ENCODE results near the gene SLC25A51. TPM values are rescaled to one million over a fixed set of nuclear protein-coding genes. Genes with fewer than 3 reads are reported as not detected.

SLC25A51 gene
- total RNA-seq, 1 donor from 2014 or later = 32.5 TPM

DNA sequence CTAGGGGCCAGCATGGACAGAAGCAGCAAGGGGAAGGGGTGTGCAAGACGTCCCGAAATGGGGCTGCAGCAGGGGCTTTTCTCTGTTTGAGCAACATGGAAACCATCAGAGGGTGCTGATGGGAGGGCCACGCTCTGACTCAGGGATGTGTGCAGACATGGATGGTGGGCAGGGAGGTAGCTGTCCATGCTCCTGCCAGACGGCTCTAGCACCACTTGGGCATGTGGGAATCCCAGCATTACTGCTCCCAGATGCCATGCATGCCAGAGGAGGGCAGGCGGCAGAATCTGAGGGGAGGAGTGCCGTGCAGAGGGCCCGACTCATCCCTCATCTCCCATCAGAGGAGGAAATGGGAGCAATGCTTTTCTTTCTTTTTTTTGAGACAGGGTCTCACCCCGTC, 45.6 kb upstream of the SLC25A51 start:
- Mint-ChIP-seq H3K9me3 (no peaks in the 10 kb centered on the region), H3K27me3 (ENCODE audit: low read depth) (no peaks in the 10 kb centered on the region), H3K4me3 (no peak overlapping the region), H3K4me1 (peaks cover 5% of the 10 kb centered on the region), H3K36me3 (ENCODE audit: low read depth) (no peaks in the 10 kb centered on the region), H3K27ac (ENCODE audit: unreplicated experiment) (peak overlapping the region; percentile 62)
- TF ChIP-seq, protein P1, sequence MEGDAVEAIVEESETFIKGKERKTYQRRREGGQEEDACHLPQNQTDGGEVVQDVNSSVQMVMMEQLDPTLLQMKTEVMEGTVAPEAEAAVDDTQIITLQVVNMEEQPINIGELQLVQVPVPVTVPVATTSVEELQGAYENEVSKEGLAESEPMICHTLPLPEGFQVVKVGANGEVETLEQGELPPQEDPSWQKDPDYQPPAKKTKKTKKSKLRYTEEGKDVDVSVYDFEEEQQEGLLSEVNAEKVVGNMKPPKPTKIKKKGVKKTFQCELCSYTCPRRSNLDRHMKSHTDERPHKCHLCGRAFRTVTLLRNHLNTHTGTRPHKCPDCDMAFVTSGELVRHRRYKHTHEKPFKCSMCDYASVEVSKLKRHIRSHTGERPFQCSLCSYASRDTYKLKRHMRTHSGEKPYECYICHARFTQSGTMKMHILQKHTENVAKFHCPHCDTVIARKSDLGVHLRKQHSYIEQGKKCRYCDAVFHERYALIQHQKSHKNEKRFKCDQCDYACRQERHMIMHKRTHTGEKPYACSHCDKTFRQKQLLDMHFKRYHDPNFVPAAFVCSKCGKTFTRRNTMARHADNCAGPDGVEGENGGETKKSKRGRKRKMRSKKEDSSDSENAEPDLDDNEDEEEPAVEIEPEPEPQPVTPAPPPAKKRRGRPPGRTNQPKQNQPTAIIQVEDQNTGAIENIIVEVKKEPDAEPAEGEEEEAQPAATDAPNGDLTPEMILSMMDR (conservative IDR thresholded peaks at IDR 0.05) = no peak
- no peak for DNase-seq (ENCODE audit: low read depth, low spot score)

DNA sequence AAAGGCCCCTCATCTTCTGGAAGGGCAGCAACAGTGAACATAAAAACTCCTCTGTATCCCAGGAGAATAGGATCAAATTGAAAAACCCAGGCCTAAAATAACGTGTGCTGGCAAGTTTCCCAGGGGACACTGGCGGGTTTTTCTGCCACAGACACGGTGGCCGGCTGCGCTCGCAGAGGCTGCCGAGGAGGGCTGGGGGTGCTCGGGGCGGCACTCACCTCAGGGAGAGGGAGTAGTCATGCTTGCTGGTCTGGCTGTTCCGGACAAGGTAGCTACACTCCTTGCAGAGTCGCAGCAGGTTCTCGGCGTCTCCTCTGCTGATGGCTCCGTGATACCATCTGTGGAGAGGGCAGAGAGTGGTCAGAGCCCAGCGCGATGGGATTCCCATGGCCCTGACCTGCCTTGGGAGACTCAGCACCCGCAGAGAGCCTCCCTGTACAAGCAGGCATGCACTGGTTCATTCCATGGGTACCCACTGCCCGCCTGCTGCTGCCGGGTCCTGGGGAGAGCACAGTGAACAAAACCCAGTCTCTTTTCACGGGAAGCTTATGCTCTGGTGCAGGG, 44.6 kb upstream of the SLC25A51 start:
- no peaks in the 10 kb centered on the region for H3K9me3 Mint-ChIP-seq
- H3K27ac Mint-ChIP-seq (ENCODE audit: unreplicated experiment) = no peak overlapping the region
- no peak for DNase-seq (ENCODE audit: low read depth, low spot score)
- no peak overlapping the region for H3K4me3 Mint-ChIP-seq
- no peaks in the 10 kb centered on the region for H3K36me3 Mint-ChIP-seq (ENCODE audit: low read depth)
- H3K4me1 Mint-ChIP-seq = peaks cover 5% of the 10 kb centered on the region
- no peaks in the 10 kb centered on the region for H3K27me3 Mint-ChIP-seq (ENCODE audit: low read depth)
- TF ChIP-seq, protein P1 (conservative IDR thresholded peaks at IDR 0.05) = no peak

DNA sequence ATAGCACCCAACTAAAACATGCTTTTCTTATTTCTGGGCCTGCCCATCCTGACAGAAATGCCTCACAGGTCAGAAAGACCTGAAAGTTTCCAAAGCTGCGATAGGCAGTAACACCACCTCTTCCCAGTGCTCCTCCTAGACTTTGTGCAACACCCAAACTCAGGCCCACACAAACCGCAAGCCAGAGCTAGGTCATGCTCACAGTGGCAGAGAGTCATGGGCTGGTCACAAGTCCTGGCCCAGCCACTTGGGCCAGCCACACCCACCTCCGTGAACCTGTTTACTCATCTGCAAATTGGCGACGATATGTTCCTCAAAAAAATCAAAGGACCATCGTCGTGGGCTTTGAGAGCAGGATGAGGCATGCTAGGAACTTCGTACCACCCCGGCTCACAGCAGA, 44.0 kb upstream of the SLC25A51 start:
- Mint-ChIP-seq H3K4me3 (no peak overlapping the region), H3K4me1 (peaks cover 5% of the 10 kb centered on the region), H3K27ac (ENCODE audit: unreplicated experiment) (peak overlapping the region; percentile 19), H3K9me3 (no peaks in the 10 kb centered on the region), H3K27me3 (ENCODE audit: low read depth) (no peaks in the 10 kb centered on the region), H3K36me3 (ENCODE audit: low read depth) (no peaks in the 10 kb centered on the region)
- TF ChIP-seq, protein P1 (conservative IDR thresholded peaks at IDR 0.05) = no peak
- DNase-seq (ENCODE audit: low read depth, low spot score) = no peak

DNA sequence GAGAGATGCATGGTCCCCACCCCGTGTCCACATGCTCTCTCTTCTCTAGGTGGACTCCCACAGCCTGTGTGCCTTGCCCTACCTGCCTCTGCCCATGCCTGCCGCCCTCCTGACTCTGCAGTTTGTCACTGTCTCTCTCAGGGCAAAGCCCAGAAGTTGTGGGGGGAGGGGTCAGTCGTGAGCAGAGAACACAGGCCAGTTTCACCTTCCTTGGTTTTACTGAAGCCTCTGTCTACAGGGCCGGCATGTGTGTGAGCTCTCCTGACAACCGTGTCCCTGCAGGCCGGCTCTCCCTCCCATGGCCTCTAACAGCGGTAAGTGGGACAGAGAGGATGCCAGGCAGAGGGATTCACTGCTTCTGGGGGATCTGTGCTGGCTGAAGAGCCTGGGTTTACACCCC, 43.5 kb upstream of the SLC25A51 start:
- H3K4me1 Mint-ChIP-seq = peaks cover 5% of the 10 kb centered on the region
- DNase-seq (ENCODE audit: low read depth, low spot score) = no peak
- H3K4me3 Mint-ChIP-seq = no peak overlapping the region
- peak overlapping the region; percentile 87 for H3K27ac Mint-ChIP-seq (ENCODE audit: unreplicated experiment)
- no peaks in the 10 kb centered on the region for H3K27me3 Mint-ChIP-seq (ENCODE audit: low read depth)
- TF ChIP-seq, protein P1 (conservative IDR thresholded peaks at IDR 0.05) = no peak
- no peaks in the 10 kb centered on the region for H3K9me3 Mint-ChIP-seq
- H3K36me3 Mint-ChIP-seq (ENCODE audit: low read depth) = no peaks in the 10 kb centered on the region

DNA sequence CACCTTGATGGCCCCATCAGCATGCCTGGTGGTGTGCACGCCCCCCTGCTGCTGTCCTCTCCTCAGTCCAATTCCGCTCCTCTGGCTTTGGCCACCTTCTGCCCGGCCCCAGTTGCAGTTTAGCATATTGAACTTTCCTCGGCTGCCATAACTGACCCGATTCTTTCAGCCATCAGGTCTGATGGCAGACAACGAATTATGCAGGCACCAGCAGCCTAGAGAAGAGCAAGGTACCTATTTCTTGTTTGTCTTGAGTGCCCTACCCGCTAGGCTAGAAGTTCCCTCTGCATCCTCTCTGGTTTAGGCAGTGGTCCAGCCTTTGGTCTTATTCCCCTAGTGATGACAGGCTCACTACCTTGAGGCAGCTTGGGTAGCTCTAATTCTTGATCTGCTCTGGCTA, 43.0 kb upstream of the SLC25A51 start:
- TF ChIP-seq, protein P1 (conservative IDR thresholded peaks at IDR 0.05) = no peak
- Mint-ChIP-seq H3K4me1 (peaks cover 8% of the 10 kb centered on the region), H3K9me3 (no peaks in the 10 kb centered on the region), H3K27me3 (ENCODE audit: low read depth) (peaks cover 3% of the 10 kb centered on the region), H3K27ac (ENCODE audit: unreplicated experiment) (peak overlapping the region; percentile 87), H3K36me3 (ENCODE audit: low read depth) (no peaks in the 10 kb centered on the region), H3K4me3 (no peak overlapping the region)
- no peak for DNase-seq (ENCODE audit: low read depth, low spot score)

Measured in neural crest cell (in vitro differentiated cells).